Measurements from ENCODE around the gene ADAMTS10.

DNA sequence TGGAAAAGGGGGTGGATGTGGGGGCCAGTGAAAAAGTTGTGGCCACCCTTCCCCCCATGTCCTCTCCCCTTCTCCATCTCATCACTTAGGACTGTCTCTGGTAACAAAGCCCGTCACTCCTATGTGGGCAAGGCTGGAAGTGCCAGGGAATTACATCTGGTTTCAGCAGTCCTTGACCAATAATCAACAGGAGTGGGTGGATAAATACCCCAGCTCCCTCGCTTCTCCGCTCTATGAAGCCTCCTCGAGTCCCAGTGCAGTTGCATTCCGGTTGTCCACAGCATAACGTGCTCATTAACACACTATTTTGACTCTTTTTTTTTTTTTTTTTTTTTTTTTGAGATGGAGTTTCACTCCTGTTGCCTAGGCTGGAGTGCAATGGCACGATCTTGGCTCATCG is 64.8 kb downstream of the ADAMTS10 start:
- TF ChIP-seq POLR2A (IDR thresholded peaks at IDR 0.05), result no peak
- no peak for TF ChIP-seq CTCF (IDR thresholded peaks at IDR 0.05)
